HG03460 (cell line): ENCODE measurements around the gene DIP2B.
A peak's percentile ranks its signal among the peaks of the same experiment; 100 is the strongest.

Source experiments
- ATAC-seq: cut with Tn5 transposase; IDR thresholded peaks from one replicate; pipeline ENCODE4 v1.9.1; 2021; ENCODE audit not compliant: unreplicated experiment

Gene DIP2B

GRCh38 chr12:50635857-50636256 lies 131.1 kb downstream of the DIP2B start:
- ATAC-seq, result no peak

- no peak for ATAC-seq
Measured at GRCh38 chr12:50636505-50636904, 131.7 kb downstream of the DIP2B start.

DNA sequence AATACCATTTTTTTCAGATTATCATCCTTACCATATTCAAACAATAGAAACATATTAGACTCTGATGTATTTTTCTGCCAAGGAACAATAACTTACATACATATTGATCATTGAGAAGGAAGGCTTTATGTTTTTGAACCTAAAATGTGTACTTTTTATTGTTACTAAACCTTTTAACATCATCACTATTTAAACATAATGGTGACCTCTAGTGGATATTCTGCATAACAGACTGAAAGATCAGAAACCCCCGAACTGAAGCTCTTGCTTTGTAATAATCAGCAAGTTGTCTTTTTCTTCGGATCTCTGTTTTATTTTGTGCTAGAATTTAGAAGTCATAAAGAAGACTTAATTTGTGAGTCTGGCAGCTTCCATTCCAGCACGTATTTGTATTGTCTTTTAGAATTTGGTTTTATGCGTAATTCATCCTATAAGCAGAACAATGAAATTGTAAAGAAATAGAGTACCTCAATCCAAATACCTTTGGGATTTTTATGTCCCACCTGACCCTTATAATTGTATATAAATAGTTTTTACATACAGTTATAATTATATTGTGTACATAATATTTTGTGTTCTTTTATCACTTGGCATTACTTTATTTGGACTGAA lies 133.2 kb downstream of the DIP2B start:
- no peak for ATAC-seq

DNA sequence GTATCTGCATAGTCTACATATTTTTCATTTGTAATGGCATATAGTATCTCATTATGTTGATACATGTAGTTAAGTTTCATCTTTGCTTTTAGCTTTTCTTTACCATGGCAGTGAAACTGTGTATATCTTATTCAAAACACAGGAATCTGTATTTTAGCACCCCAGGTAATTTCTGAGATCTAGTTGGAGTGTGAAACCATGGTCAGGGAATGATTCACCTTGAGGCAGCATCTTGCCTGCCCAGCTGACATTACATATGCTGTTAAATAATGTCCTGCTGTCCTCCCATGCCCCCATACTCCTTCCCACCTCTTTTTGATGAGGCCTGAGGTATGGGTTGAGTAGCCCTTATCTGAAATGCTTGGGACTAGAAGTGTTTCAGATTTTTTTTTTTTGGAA lies 133.7 kb downstream of the DIP2B start:
- no peak for ATAC-seq

DNA sequence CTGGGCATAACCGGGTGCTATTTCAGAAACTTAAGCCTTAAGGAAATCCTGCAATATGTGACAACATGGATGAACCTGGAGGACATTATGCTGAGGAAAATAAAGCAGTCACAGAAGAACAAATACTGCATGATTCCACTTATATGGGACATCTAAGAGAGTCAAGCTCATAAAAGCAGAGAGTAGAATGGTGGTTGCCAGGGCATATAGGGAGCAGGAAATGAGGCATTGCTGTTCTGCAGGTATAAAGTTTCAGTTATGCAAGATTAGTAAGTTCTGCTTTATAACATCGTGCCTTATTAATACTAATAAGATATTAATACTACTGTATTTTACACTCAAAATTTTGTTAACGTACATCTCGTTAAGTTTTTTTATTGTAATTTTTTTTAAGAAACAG lies 134.9 kb downstream of the DIP2B start:
- ATAC-seq, result no peak

GRCh38 chr12:50640321-50640939 lies 135.6 kb downstream of the DIP2B start:
- no peak for ATAC-seq

GRCh38 chr12:50641566-50641965 lies 136.8 kb downstream of the DIP2B start:
- no peak for ATAC-seq

- ATAC-seq, result no peak
Measured at GRCh38 chr12:50642035-50642451, 137.3 kb downstream of the DIP2B start.

DNA sequence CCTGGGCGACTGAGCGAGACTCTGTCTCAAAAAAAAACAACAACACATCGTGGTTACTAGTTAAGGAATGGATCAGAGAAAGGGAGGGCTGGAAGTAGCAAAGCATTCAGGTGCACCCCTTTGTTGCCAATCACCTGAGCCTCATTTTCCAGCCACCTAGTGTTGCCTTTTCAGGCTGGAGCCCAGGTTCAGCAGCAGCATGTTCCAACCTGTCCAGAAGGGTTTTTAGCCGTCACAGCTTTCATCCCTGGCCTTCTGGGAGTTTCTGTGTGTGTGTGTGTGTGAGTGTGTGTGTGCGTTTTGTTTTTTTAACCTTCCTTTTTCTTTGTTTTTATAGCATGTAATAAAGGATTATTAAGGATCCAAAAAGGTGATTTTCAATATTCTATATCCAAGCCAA lies 138.0 kb downstream of the DIP2B start:
- no peak for ATAC-seq

DNA sequence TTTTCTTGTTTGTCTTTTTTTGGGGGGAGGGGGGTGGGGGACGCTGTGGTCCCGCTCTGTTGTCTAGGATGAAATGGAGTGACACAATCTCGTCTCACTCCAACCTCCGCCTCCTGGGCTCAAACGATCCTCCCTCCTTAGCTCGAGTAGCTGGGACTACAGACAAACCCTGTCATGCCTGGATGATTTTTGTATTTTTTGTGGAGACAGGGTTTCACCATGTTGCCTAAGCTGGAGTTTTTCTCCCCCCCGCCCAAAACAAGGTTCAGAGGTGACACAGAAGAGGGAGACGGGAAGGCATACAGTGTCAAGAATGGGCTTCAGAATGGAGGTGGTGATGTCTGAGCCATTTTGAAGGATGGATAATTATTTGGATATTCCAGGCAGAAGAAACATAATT lies 142.2 kb downstream of the DIP2B start:
- ATAC-seq, result no peak

GRCh38 chr12:50647479-50647878 lies 142.7 kb downstream of the DIP2B start:
- ATAC-seq, result no peak

- ATAC-seq, result no peak
Measured at GRCh38 chr12:50650285-50650684, 145.5 kb downstream of the DIP2B start.

DNA sequence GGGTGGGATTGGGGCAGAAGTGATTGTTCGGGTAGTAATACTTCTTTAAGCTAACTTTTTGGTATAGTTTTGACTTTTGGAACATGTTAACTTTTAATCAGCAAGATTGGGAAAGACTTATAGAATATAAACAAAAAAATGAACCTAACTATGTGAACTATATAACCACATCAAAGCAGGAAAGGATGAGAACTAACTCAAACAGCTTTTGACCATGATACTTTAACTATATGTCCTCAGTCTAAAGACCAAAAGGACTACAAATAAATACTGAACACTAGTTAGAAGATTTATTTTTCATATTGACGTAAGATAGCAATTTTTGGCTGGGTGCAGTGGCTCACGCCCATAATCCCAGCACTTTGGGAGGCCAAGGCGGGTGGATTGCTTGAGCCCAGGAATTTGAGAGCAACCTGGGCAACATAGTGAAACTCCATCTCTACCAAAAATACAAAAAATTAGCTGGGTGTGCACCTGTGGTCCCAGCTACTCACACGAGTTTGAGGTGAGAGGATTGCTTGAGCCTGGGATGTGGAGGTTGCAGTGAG lies 150.7 kb downstream of the DIP2B start:
- no peak for ATAC-seq

DNA sequence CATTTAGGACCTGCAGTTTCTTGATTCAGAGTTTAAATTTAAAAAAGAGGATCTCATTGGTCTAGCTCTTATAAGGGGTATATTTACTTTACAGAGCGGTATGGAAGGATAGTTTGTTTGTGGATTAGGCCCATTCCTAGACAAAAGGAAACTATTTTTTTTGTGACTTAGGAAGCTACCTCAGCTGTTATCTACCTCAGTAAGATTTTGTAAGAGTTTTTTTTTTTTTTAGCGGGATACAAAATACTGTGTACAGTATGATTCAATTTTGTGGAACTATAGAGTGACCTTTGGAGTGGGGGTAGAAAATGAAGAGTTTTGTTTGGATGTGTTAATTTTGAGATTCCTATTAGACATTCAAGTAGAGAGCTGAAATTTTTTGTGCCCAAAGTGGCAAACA lies 154.5 kb downstream of the DIP2B start:
- no peak for ATAC-seq

GRCh38 chr12:50659690-50660424 lies 155.1 kb downstream of the DIP2B start:
- ATAC-seq, result no peak

DNA sequence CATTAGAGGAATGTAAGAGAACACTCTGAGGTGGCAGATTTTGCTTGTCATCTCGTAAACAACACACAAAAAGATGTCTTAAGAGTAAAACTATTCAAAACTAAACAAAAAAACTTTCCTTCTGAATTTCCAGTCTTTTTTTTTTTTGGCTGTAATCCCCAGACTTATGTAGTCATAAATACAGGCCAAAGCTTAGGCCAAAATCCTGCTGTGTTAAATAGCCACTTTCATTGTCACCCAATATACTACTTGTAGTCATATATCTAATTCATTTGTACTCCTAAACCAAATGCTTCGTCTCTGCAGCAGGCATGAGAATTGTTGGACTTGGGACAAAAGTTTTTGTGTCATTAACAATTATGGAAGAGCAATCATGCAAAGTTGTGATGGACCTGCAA lies 155.6 kb downstream of the DIP2B start:
- no peak for ATAC-seq

- ATAC-seq, result peak; percentile 38
Measured at GRCh38 chr12:50661300-50662115, 156.7 kb downstream of the DIP2B start.

DNA sequence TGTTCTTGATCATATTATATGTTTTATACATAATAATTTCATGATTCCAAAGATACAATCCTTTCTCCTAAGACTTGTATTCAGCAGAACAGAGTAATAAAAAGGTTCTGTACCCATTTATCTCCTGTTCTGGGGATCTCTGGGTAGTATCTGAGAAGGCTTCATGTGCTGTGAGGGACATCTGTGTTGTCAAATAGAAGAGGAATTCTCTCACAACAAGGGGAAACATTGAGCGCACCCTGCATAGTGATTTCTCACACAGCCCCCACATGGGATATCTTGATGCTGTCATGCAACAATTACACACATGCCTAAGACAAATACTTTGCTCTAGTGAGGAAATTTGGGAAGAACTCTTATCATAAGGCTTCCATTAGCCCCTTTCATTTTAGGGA lies 157.3 kb downstream of the DIP2B start:
- ATAC-seq, result no peak

DNA sequence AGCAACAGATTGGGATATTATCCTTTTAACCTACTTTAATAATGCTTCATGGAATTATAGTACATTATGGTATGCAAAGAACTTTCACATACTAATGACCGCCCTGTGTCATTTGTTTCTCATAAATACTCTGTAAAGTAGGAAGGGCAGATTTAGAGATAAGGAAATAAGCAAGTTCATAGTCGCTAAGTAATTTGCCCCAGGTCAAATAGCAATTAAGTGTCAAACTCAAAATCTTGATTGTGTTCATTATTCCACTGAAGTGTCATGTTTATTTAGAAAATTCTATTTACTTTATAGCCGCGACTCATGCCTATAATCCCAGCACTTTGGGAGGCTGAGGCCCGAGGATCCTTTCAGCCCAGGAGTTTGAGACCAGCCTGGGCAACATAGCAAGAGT lies 160.4 kb downstream of the DIP2B start:
- no peak for ATAC-seq

DNA sequence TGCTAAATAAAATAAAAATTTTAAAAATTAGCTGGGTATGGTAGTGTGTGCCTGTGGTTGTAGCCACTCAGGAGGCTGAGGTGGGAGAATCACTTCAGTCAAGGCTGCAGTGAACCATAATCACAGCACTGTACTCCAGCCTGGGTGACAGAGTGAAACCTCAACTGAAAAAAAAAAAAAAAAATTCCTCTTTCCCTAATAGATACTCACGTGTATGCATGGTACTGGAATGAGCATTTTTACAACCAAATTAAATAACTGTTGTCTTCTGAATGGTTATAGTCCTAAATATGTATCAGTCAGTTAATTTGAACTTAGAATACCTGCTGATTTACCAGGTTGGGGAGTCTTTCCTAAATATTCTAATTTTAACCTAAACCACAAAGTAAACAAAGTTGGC lies 160.8 kb downstream of the DIP2B start:
- ATAC-seq, result no peak

- no peak for ATAC-seq
Measured at GRCh38 chr12:50666023-50666422, 161.2 kb downstream of the DIP2B start.
